ENCODE results near the gene DDAH1.

The DDAH1 gene

DNA sequence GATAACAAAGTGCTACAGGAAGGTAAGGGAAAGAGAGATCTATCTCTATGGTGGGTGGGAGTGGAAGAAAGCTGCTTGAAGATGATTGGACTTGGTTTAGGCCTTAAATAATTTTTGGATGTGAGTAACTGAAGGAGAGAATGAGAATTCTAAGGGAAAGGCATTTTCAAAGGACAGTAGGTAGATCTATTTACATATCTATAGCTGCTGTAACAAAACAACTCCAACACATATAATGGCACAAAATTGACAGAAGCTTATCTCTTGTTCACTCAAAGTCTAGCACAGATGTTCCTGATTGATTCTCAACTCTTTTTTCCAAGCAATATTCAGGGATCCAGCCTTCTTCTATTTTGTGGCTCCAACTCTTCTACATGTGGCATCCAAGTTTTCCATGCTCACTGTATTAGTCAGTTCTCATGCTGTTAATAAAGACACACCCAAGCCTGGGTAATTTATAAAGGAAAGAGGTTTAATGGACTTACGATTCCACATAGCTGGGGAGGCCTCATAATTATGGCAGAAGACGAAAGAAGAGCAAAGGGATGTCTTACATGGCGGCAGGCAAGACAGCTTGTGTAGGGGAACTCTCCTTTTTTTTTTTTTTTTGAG is 3.1 kb upstream of the DDAH1 start:
- no peaks in the 10 kb centered on the region for H3K9me2 ChIP-seq (replicated peaks; ENCODE audit: control insufficient read depth, low read length)
- H3F3A ChIP-seq (ENCODE audit: control insufficient read depth, insufficient read depth): no peaks in the 10 kb centered on the region
- H3K4me2 ChIP-seq (ENCODE audit: low read length): no peak overlapping the region
- TF ChIP-seq EZH2phosphoT487 (IDR thresholded peaks at IDR 0.05; ENCODE audit: borderline replicate concordance, low read length): no peak
- TF ChIP-seq, protein P1, sequence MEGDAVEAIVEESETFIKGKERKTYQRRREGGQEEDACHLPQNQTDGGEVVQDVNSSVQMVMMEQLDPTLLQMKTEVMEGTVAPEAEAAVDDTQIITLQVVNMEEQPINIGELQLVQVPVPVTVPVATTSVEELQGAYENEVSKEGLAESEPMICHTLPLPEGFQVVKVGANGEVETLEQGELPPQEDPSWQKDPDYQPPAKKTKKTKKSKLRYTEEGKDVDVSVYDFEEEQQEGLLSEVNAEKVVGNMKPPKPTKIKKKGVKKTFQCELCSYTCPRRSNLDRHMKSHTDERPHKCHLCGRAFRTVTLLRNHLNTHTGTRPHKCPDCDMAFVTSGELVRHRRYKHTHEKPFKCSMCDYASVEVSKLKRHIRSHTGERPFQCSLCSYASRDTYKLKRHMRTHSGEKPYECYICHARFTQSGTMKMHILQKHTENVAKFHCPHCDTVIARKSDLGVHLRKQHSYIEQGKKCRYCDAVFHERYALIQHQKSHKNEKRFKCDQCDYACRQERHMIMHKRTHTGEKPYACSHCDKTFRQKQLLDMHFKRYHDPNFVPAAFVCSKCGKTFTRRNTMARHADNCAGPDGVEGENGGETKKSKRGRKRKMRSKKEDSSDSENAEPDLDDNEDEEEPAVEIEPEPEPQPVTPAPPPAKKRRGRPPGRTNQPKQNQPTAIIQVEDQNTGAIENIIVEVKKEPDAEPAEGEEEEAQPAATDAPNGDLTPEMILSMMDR (IDR thresholded peaks at IDR 0.05; ENCODE audit: low read depth, low read length, poor library complexity, severe bottlenecking): no peak
- H3K27ac ChIP-seq (ENCODE audit: low read depth, low read length): no peak overlapping the region
- H3K27me3 ChIP-seq (ENCODE audit: control insufficient read depth, low read length): peaks cover 21% of the 10 kb centered on the region
- H3K4me3 ChIP-seq (ENCODE audit: low read length): no peak overlapping the region
- no peaks in the 10 kb centered on the region for H3K36me3 ChIP-seq (ENCODE audit: control insufficient read depth, low read length)
- no peaks in the 10 kb centered on the region for H3K9me3 ChIP-seq (ENCODE audit: control insufficient read depth, insufficient read depth, low read length)
- no peaks in the 10 kb centered on the region for H3K79me2 ChIP-seq (ENCODE audit: control insufficient read depth, low read length)
- no peaks in the 10 kb centered on the region for H4K20me1 ChIP-seq (ENCODE audit: control insufficient read depth, insufficient read depth, low read depth, low read length)
- no peaks in the 10 kb centered on the region for H3K4me1 ChIP-seq (ENCODE audit: control insufficient read depth, low read length)

DNA sequence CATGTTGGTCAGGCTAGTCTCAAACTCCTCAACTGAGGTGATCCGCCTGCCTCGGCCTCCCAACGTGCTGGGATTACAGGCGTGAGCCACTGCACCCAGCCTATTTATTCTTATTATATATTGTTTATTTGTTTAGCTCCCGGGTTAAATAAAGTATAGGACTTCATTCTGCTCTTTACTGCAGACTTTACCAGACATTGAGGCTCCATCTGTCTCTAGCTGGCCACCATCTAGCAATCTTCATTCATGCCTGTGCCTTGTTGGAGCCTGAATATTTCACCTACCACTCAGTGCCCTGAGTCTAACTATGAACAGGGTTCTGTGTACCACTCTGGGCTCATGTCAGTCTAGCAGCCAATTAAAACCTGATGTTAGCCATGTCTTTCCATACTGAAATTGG is 2.1 kb upstream of the DDAH1 start:
- no peaks in the 10 kb centered on the region for H3K9me2 ChIP-seq (replicated peaks; ENCODE audit: control insufficient read depth, low read length)
- H3K27me3 ChIP-seq (ENCODE audit: control insufficient read depth, low read length): peaks cover 21% of the 10 kb centered on the region
- H3K79me2 ChIP-seq (ENCODE audit: control insufficient read depth, low read length): no peaks in the 10 kb centered on the region
- TF ChIP-seq, protein P1 (IDR thresholded peaks at IDR 0.05; ENCODE audit: low read depth, low read length, poor library complexity, severe bottlenecking): no peak
- no peak for TF ChIP-seq EZH2phosphoT487 (IDR thresholded peaks at IDR 0.05; ENCODE audit: borderline replicate concordance, low read length)
- no peaks in the 10 kb centered on the region for H3F3A ChIP-seq (ENCODE audit: control insufficient read depth, insufficient read depth)
- H3K27ac ChIP-seq (ENCODE audit: low read depth, low read length): no peak overlapping the region
- H3K4me3 ChIP-seq (ENCODE audit: low read length): no peak overlapping the region
- no peaks in the 10 kb centered on the region for H3K4me1 ChIP-seq (ENCODE audit: control insufficient read depth, low read length)
- no peaks in the 10 kb centered on the region for H3K36me3 ChIP-seq (ENCODE audit: control insufficient read depth, low read length)
- no peak overlapping the region for H3K4me2 ChIP-seq (ENCODE audit: low read length)
- H4K20me1 ChIP-seq (ENCODE audit: control insufficient read depth, insufficient read depth, low read depth, low read length): no peaks in the 10 kb centered on the region
- no peaks in the 10 kb centered on the region for H3K9me3 ChIP-seq (ENCODE audit: control insufficient read depth, insufficient read depth, low read length)

DNA sequence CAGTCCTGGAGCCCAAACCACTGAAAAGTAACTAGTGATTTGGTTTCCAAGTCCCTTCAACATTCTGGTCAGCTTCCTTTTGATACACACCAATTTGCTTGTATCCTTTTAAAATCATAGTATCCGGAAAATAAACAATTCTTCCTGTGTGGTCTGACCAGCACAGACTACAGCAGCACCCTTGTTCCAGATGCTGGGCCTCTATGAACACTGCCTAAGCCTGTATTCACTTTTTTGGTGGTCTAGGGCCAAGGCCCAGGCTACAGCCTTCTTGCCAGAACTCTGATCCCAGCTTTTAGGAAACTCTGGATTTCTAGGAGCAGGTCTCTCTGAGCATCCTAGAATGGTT is 801 bp upstream of the DDAH1 start:
- Histone ChIP-seq H3K79me2 (ENCODE audit: control insufficient read depth, low read length) (no peaks in the 10 kb centered on the region), H3K27me3 (ENCODE audit: control insufficient read depth, low read length) (peaks cover 21% of the 10 kb centered on the region), H3K4me3 (ENCODE audit: low read length) (no peak overlapping the region), H3K27ac (ENCODE audit: low read depth, low read length) (no peak overlapping the region), H3K4me1 (ENCODE audit: control insufficient read depth, low read length) (no peaks in the 10 kb centered on the region), H3K9me3 (ENCODE audit: control insufficient read depth, insufficient read depth, low read length) (no peaks in the 10 kb centered on the region), H3K9me2 (replicated peaks; ENCODE audit: control insufficient read depth, low read length) (no peaks in the 10 kb centered on the region), H3K4me2 (ENCODE audit: low read length) (no peak overlapping the region), H4K20me1 (ENCODE audit: control insufficient read depth, insufficient read depth, low read depth, low read length) (no peaks in the 10 kb centered on the region), H3K36me3 (ENCODE audit: control insufficient read depth, low read length) (no peaks in the 10 kb centered on the region), H3F3A (ENCODE audit: control insufficient read depth, insufficient read depth) (no peaks in the 10 kb centered on the region)
- TF ChIP-seq, protein P1 (IDR thresholded peaks at IDR 0.05; ENCODE audit: low read depth, low read length, poor library complexity, severe bottlenecking): no peak
- no peak for TF ChIP-seq EZH2phosphoT487 (IDR thresholded peaks at IDR 0.05; ENCODE audit: borderline replicate concordance, low read length)
